Right lobe of liver (tissue), 4 donors: ENCODE measurements around the gene MTRFR.

Source experiments
- CTCF ChIP-seq, 4 donors: fragments of 200-600 bp in 3 of 4; fragments of 450-650 bp in 1 of 4; IDR thresholded peaks; one replicate each; pipeline versions ENCODE4 v1.5.1 to v1.8.0; 2016 to 2022; ENCODE audit warnings: antibody characterized with exemption in 4 of 4, mild to moderate bottlenecking in 2 of 4
- POLR2A ChIP-seq: fragments of 450-650 bp; IDR thresholded peaks from one replicate; pipeline ENCODE4 v1.6.1; 2017; ENCODE audit warnings: antibody characterized with exemption, mild to moderate bottlenecking
- donor health status: DM: no; HTN: no; CAD: no.
- donor health status: DM: no; HTN: no; CAD: no.
- donor health status: DM: no; HTN: yes; CAD: no.

GRCh38 chr12:123265851-123266678, 32.8 kb downstream of the MTRFR start:
- TF ChIP-seq CTCF (IDR thresholded peaks at IDR 0.05) (no peak), POLR2A (no peak)
